Measurements from ENCODE around the gene LMAN2. TPM values are rescaled to one million over a fixed set of nuclear protein-coding genes. Genes with fewer than 3 reads are reported as not detected.

The LMAN2 gene
- total RNA-seq, 4 donors from 2014 or later: 309 to 465 (median 383) TPM

DNA sequence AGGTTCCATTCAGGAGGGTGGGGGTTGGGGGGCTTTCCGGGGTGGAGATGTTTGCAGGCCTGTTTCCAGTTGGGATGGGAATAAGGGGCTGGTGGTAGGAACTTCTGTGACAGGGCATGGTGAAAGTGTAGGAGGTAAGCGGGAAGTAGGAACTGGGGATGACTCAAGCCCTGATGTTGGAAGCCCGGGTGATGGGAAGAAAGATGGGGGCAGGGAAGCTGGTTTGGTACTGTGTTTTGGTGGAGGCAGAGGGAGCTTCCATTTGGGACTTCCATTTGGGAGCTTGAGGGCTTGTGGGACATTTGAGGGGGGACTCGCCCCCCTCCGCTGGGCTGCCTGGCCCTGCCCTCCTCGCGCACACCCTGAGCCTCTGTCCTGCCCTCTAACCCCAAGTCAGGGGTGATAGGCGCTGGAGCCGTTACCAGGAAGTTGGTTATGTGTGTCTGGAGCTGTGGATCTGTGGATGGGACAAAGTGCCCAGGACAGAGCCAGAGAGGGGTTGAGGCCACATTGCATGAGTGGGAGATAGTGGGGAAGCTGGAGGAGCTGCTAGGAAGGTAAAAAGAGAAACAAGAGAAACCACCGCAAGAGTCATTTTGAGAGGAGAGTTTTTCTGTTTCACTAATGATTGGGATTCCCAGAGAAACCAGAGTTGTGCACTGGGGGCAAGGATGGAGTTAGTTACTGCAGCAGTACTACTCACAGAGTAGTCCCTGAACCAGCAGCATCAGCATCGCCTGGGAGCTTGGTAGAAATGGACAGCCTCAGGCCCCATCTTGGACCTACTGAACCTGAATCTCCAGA lies 12.9 kb upstream of the LMAN2 start:
- H3K9me3 ChIP-seq: no peaks in the 10 kb centered on the region
- no peak for TF ChIP-seq POLR2A (IDR thresholded peaks at IDR 0.05)
- TF ChIP-seq, protein P1, sequence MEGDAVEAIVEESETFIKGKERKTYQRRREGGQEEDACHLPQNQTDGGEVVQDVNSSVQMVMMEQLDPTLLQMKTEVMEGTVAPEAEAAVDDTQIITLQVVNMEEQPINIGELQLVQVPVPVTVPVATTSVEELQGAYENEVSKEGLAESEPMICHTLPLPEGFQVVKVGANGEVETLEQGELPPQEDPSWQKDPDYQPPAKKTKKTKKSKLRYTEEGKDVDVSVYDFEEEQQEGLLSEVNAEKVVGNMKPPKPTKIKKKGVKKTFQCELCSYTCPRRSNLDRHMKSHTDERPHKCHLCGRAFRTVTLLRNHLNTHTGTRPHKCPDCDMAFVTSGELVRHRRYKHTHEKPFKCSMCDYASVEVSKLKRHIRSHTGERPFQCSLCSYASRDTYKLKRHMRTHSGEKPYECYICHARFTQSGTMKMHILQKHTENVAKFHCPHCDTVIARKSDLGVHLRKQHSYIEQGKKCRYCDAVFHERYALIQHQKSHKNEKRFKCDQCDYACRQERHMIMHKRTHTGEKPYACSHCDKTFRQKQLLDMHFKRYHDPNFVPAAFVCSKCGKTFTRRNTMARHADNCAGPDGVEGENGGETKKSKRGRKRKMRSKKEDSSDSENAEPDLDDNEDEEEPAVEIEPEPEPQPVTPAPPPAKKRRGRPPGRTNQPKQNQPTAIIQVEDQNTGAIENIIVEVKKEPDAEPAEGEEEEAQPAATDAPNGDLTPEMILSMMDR (IDR thresholded peaks at IDR 0.05): no peak
- H3K36me3 ChIP-seq: no peaks in the 10 kb centered on the region
- no peak overlapping the region for H3K4me3 ChIP-seq (replicated peaks in 1 of 3)
- H3K27me3 ChIP-seq: no peaks in the 10 kb centered on the region
- H3K27ac ChIP-seq: no peak overlapping the region
- peaks cover 26 to 48% of the 10 kb centered on the region in 2 donors for H3K4me1 ChIP-seq
- 81 to 86% methylated on average over 11 of the region's 11 CpGs for WGBS, 2 donors
- intact Hi-C loops (cut with DNase I): no loop called here
- no peak for DNase-seq

DNA sequence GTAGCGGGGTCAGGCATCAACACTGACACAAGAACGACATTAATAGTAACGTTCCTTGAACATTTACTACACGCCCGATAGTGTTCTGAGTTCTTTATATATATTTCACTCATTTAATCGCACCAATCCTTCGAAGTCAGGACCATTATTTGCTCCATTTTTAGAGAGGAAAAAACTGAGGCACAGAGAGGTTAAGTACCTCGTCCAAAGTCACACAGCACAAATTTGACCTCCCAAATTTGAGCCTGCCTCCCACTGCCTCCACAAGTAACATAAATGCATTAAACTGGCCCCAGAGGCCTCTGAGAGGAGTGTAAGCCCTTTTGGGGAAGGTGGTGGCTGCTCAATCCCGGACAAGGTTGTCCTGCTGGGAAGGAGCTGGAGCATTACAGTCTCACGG lies 12.1 kb upstream of the LMAN2 start:
- intact Hi-C loops (cut with DNase I): no loop called here
- peak overlapping the region; percentile 81 to 91 (median 90) for H3K27ac ChIP-seq
- peak overlapping the region in 1 of 3 donors; percentile 27 for H3K4me3 ChIP-seq (replicated peaks in 1 of 3)
- peaks cover 26 to 48% of the 10 kb centered on the region in 2 donors for H3K4me1 ChIP-seq
- no peaks in the 10 kb centered on the region for H3K36me3 ChIP-seq
- TF ChIP-seq, protein P1 (IDR thresholded peaks at IDR 0.05): no peak
- TF ChIP-seq POLR2A (IDR thresholded peaks at IDR 0.05): no peak
- 38 to 48% methylated on average over 10 of the region's 10 CpGs for WGBS, 2 donors
- DNase-seq: no peak
- no peaks in the 10 kb centered on the region for H3K27me3 ChIP-seq
- H3K9me3 ChIP-seq: no peaks in the 10 kb centered on the region

DNA sequence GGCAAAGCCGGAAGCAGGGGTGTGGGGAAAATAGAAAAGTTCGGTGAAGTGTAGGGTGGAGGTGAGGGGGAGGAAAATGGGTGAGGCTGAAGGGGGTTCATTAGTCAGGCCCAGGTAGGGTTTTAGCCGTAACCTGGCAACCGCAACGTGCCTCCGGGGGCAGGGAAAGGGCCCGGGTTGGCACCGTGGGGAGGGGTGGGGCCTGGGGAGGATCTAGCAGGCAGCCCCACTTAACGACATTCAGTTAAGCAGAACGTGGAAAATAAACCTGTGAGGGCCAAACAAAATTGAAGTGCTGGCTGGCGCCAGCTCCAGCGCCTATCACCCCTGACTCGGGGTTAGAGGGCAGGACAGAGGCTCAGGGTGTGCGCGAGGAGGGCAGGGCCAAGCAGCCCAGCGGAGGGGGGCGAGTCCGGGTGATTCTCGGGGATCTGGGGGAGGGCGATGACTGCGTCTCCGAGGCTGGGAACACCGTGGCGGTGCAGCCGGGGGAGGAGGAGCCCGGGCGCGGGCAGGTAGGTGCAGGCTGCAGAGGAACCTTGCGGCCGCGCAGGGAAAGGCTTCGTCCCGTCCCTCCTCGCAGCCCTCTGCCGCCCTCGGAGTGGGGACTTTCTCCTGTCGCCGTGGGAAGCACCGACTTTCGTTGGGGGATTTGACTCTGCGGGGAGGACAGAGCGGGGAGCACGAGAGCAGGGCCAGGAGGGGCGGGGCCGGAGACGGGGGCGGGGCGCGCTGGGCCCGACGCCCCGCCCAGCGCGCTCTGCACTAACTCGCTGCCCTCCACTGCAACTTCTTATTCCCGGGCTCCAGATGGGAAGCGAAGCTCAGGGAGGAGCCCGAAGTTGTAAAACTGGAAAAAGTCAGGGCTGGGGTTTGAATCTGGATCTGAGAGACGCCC lies 11.4 kb upstream of the LMAN2 start:
- intact Hi-C loops (cut with DNase I): no loop called here
- 12 to 19% methylated on average over 26 to 30 of the region's 59 CpGs for WGBS, 2 donors

DNA sequence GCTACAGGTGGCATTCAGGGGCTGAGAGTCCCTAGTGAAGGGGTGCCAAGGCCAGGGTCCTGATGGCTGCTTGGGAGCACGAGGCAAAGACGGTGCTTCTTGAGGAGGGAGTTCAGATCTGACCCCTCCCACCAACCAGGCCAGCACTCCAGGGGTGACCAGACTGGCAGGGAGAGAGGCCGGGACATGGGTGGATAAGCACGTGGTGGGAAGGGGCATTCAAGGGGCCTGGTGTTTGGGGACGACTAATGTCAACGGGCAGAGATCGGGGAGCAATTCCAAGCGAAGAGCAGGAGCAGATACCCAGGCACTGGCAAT lies 10.8 kb upstream of the LMAN2 start:
- intact Hi-C loops (cut with DNase I): no loop called here
- peaks cover 21 to 36% of the 10 kb centered on the region in 2 donors for H3K4me1 ChIP-seq
- H3K36me3 ChIP-seq: no peaks in the 10 kb centered on the region
- DNase-seq: no peak
- peak overlapping the region; percentile 81 to 91 (median 90) for H3K27ac ChIP-seq
- TF ChIP-seq POLR2A (IDR thresholded peaks at IDR 0.05): no peak
- TF ChIP-seq, protein P1 (IDR thresholded peaks at IDR 0.05): no peak
- H3K4me3 ChIP-seq (replicated peaks in 1 of 3): no peak overlapping the region
- WGBS, 2 donors: 23 to 36% methylated on average over 8 of the region's 8 CpGs
- H3K9me3 ChIP-seq: no peaks in the 10 kb centered on the region
- no peaks in the 10 kb centered on the region for H3K27me3 ChIP-seq

More for the DNA sequence above, 11.4 kb upstream of the LMAN2 start:
- H3K9me3 ChIP-seq: no peaks in the 10 kb centered on the region
- peaks cover 26 to 42% of the 10 kb centered on the region in 2 donors for H3K4me1 ChIP-seq
- H3K36me3 ChIP-seq: no peaks in the 10 kb centered on the region
- TF ChIP-seq POLR2A (IDR thresholded peaks at IDR 0.05): peak in 1 of 2 donors; percentile 45
- TF ChIP-seq, protein P1 (IDR thresholded peaks at IDR 0.05): no peak
- peak overlapping the region; percentile 81 to 91 (median 90) for H3K27ac ChIP-seq
- no peaks in the 10 kb centered on the region for H3K27me3 ChIP-seq
- peak; percentile 92 to 96 for DNase-seq
- H3K4me3 ChIP-seq (replicated peaks in 1 of 3): peak overlapping the region in 1 of 3 donors; percentile 27
